ENCODE measurements around the gene ZRANB3.

GRCh38 chr2:135525786-135526185 lies 5.2 kb downstream of the ZRANB3 start:
- TF ChIP-seq, protein P1, sequence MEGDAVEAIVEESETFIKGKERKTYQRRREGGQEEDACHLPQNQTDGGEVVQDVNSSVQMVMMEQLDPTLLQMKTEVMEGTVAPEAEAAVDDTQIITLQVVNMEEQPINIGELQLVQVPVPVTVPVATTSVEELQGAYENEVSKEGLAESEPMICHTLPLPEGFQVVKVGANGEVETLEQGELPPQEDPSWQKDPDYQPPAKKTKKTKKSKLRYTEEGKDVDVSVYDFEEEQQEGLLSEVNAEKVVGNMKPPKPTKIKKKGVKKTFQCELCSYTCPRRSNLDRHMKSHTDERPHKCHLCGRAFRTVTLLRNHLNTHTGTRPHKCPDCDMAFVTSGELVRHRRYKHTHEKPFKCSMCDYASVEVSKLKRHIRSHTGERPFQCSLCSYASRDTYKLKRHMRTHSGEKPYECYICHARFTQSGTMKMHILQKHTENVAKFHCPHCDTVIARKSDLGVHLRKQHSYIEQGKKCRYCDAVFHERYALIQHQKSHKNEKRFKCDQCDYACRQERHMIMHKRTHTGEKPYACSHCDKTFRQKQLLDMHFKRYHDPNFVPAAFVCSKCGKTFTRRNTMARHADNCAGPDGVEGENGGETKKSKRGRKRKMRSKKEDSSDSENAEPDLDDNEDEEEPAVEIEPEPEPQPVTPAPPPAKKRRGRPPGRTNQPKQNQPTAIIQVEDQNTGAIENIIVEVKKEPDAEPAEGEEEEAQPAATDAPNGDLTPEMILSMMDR (IDR thresholded peaks at IDR 0.05 in 8 of 11, conservative IDR thresholded peaks at IDR 0.05 in 3 of 11), result no peak
- TF ChIP-seq POLR2A (IDR thresholded peaks at IDR 0.05) (no peak), POLR2AphosphoS5 (IDR thresholded peaks at IDR 0.05) (no peak)

Data from spleen (tissue), 7 donors.